Activated naive CD4-positive, alpha-beta T cell treated with anti-CD3 and anti-CD28 coated beads, Interleukin-2, amount 10 ng/mL, durations not matched to agents 7 days and 5 days (primary cell): ENCODE data around the gene MAPK12.

ENCODE experiments used
- CTCF ChIA-PET: fragments of 350-600 bp; sonication (Branson Sonifier 250); formaldehyde crosslinking; loops from one replicate; lab custom pipeline; 2021; ENCODE audit warnings: antibody characterized with exemption; lab: Charles Lee
- DNase-seq: peaks from one replicate; pipeline ENCODE4 v3.0.0-alpha.2; 2020
- H3K27ac Mint-ChIP-seq: one replicate; pipeline ENCODE4 v1.8.0; 2021; ENCODE audit warnings: mild to moderate bottlenecking, moderate library complexity, mixed read lengths
- H3K27me3 Mint-ChIP-seq: one replicate; pipeline ENCODE4 v1.8.0; 2021; ENCODE audit warnings: mild to moderate bottlenecking, mixed read lengths
- H3K36me3 Mint-ChIP-seq: one replicate; pipeline ENCODE4 v1.8.0; 2021; ENCODE audit warnings: mixed read lengths
- H3K4me1 Mint-ChIP-seq: one replicate; pipeline ENCODE4 v1.8.0; 2021; ENCODE audit warnings: mixed read lengths
- H3K4me3 Mint-ChIP-seq: one replicate; pipeline ENCODE4 v1.8.0; 2021; ENCODE audit warnings: mild to moderate bottlenecking, moderate library complexity, mixed read lengths
- H3K9me3 Mint-ChIP-seq: one replicate; pipeline ENCODE4 v1.8.0; 2021; ENCODE audit warnings: mixed read lengths

Gene MAPK12

DNA sequence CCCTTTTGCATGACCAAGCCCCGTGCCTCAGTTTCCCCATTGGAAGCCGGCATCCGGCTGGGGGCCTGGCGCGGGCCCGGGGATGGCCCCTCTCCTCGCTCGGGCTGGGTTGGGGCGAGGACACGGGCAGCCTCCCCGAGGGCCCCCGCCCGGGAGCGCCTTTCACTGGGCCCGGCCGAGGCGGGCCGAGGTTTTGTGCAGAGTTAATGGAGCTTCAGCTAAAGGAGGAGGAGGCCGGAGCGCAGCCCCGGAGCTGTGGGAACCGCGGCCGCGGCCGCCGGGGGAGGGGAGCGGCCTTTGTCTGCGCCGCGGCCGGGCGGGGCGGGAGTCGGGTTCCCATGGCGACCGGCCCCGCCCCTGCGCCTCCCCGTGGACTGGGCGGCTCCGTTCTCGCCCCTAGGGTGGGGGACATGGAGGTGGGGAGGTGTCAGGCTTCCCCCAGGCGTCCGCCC lies 10.1 kb upstream of the MAPK12 start:
- DNase-seq, result peak; percentile 74
- Mint-ChIP-seq H3K4me1 (peaks cover 19% of the 10 kb centered on the region), H3K27ac (no peak overlapping the region), H3K9me3 (no peaks in the 10 kb centered on the region), H3K36me3 (no peaks in the 10 kb centered on the region), H3K4me3 (no peak overlapping the region), H3K27me3 (peaks cover 57% of the 10 kb centered on the region)
- CTCF ChIA-PET, result interaction anchor here (1.2 to 1.6 kb wide), 2 partner anchors 19 to 70 kb away, joined by 7 to 11 read pairs; no protein-coding TSS in a partner anchor

DNA sequence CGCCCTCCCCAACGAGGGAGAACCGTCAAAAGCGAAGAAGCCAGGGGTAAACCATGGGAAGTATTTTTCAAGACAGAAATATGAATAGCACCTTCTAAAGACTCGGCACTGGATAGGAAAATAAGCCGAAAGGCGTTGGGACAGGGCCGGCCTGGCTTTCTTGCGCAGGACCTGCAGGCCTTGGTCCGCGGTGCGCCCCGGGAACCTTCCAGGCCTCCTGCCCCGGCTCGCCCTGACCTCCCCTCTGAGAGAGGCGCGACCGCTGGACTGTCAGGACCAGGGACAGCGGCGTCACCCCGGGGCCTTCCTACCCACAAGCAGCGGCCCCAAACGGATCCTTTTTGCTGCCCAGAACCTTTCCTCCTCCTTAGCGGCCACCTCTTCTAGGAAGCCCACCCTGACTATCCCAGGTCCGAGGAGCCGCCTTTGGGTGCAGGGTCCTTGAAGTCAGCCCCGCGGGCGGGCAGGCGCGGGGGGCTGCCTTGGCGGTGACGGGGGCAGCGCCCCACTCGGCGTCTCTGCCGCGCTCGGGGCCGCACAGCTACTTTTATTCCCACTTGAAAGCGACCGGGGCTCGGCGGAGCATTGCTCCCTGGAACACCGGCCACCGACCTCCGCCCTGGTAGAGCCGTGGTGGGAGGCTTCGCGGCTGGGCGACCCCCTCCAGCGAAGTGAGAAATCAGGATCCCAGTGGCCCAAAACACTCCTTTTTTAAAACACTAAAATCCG lies 9.3 kb upstream of the MAPK12 start:
- no peaks in the 10 kb centered on the region for H3K36me3 Mint-ChIP-seq
- no peaks in the 10 kb centered on the region for H3K9me3 Mint-ChIP-seq
- peak; percentile 85 for DNase-seq
- CTCF ChIA-PET, result no interaction called here
- H3K4me3 Mint-ChIP-seq, result peak overlapping the region; percentile 67
- H3K27me3 Mint-ChIP-seq, result peaks cover 63% of the 10 kb centered on the region
- H3K4me1 Mint-ChIP-seq, result peaks cover 19% of the 10 kb centered on the region
- H3K27ac Mint-ChIP-seq, result peak overlapping the region; percentile 49

DNA sequence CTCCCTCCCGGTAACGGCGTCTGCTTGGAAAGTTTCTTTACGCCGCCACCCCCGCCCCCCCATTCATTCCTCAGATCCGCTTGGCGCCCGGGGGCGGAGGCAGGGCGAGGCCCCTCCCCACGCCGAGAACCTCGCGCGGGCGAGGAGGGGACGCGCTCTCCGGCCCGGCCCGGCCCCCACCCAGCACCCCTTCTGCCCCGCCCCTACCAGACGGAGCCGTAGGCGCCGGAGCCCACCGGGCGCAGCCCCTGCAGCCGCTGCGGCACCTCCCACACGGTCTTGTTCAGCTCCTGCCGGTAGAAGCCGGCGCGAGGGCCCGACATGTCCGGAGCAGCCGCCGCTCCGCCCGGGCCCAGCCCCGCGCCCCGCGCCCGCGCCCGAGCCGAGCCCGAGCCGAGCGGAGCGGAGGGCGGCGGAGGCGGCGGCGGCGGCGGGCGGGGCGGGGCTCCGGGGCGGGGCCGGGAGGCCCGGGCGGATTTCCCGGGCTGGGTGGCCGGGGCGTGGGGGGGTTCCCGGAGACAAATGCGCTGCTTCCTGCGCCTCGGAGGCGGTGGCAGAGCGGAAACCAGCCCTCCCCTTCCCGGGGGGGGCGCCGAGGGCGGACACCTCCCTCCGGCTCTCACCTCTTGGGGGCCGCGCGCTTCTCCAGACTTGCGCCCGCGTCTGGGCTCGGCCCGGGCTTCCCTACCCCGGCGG lies 8.6 kb upstream of the MAPK12 start, which contains the start of gene MAPK11:
MAPK11 (minus strand) TSS at position 411 of the 696 bp plus-strand sequence; CDS start at position 323, 88 bp downstream.
- Mint-ChIP-seq H3K27me3 (peaks cover 66% of the 10 kb centered on the region), H3K4me1 (peaks cover 19% of the 10 kb centered on the region), H3K9me3 (no peaks in the 10 kb centered on the region), H3K27ac (peak within 1 kb of the TSS; percentile 49), H3K36me3 (no peaks in the 10 kb centered on the region), H3K4me3 (peak within 1 kb of the TSS; percentile 67)
- CTCF ChIA-PET, result no interaction called here
- DNase-seq, result peak; percentile 84

DNA sequence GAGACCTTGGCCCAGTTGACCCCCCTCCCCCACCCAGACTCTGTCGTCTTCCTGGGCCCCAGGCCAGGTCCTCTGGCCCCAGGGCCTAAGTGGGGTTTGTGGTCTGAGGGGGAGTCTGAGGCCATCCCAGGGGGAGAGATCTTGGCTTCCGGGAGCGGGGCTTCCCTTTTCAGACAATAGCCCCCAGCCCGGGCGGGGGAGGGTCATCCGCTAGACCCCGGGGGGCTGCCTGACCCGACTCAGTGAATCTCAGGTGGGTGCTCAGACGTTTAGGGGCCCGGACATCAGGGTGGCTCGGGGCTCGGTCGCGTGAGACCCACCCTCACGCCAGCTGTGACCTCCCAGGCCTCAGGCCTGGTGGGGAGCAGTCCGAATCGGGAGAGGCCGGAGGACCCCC lies 8.1 kb upstream of the MAPK12 start:
- Mint-ChIP-seq H3K27ac (no peak overlapping the region), H3K27me3 (peaks cover 68% of the 10 kb centered on the region), H3K4me3 (peak overlapping the region; percentile 67), H3K4me1 (peaks cover 19% of the 10 kb centered on the region), H3K36me3 (no peaks in the 10 kb centered on the region), H3K9me3 (no peaks in the 10 kb centered on the region)
- DNase-seq, result no peak
- CTCF ChIA-PET, result no interaction called here

DNA sequence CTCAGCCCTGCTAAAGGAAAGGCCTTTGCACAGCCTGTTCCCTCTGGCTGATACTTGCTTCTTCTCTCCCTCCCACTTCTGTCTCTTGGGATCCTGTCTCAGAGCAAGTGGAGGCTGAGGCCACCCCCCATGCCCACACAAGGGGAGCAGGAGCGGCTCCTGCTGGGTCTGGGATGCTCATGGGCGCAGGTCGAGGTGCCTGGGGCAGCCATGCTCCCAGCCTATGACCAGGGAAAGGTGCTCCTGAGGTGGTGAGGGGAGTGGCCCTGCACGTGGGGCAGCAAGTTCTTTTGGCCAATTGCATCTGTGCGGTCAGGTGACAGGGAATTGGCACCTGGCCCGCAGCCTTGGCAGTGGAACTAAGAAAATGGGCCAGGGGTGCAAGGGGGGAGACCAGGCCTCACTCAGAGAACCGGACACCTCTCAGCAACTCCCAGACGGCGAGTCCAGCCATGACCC lies 7.2 kb upstream of the MAPK12 start:
- Mint-ChIP-seq H3K27ac (no peak overlapping the region), H3K4me3 (no peak overlapping the region), H3K4me1 (peaks cover 19% of the 10 kb centered on the region), H3K36me3 (no peaks in the 10 kb centered on the region), H3K27me3 (peaks cover 70% of the 10 kb centered on the region), H3K9me3 (no peaks in the 10 kb centered on the region)
- CTCF ChIA-PET, result interaction anchor here (1.5 kb wide), 1 partner anchor 25 kb away, joined by 5 read pairs; no protein-coding TSS in a partner anchor
- no peak for DNase-seq

DNA sequence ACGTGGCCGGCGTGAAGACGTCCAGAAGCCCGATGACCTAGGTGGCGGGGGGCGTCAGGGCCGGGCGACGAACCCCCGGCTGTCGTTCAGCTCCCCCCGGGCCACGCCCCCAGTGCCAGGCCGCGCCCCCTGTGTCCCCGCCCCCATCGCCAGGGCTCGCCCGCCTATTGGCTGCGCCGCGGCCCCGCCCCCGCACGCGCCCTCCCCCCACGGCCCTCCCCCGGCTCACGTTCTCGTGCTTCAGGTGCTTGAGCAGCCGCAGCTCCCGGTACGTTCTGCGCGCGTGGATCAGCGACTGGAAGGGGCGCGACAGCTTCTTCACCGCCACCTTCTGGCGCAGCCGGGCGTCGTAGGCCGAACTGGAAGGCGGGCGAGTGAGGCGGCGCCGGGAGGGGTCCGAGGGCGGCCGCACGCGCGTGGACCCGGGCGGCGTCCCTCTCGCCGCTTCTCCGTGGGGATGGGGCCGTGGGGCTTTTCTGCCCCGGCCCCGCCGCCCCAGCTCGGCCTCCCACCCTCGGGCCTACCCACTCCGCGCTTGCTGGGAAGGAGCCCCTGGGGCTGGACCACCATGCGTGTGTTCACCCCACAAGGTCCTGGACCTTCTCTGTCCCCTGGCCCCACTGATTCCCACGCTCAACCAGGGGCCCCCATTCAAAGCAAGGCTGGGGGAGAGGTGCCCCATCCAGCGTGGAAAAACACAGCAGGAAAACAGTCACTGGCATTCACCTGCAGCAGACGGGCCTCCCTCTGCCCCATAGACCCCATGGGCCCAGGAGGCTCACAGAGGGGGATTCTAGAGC lies 6.3 kb upstream of the MAPK12 start:
- Mint-ChIP-seq H3K36me3 (no peaks in the 10 kb centered on the region), H3K27me3 (peaks cover 70% of the 10 kb centered on the region), H3K27ac (no peak overlapping the region), H3K4me1 (peaks cover 19% of the 10 kb centered on the region), H3K4me3 (no peak overlapping the region), H3K9me3 (no peaks in the 10 kb centered on the region)
- DNase-seq, result peak; percentile 64
- CTCF ChIA-PET, result interaction anchor here (1.0 to 1.5 kb wide), 3 partner anchors 17 to 192 kb away, joined by 3 to 5 read pairs (median 4); partner anchors contain the start of gene HDAC10

DNA sequence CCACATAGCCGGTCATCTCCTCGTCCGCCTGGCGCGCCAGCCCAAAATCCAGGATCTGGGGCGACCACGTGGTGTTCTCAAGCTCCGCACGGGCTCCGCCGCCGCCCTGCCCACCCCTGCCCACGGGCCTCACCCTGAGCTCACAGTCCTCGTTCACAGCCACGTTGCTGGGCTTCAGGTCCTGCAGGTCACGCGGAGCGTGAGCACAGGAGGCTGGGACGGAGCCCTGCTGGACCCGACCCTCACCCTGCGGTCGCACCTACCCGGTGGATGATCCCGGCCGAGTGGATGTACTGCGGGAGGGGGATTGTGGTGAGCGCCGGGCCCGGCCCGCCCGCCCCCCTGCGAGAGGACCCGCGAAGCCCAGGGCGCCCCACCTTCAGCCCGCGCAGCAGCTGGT lies 5.5 kb upstream of the MAPK12 start:
- H3K27me3 Mint-ChIP-seq, result peaks cover 70% of the 10 kb centered on the region
- no peaks in the 10 kb centered on the region for H3K36me3 Mint-ChIP-seq
- CTCF ChIA-PET, result interaction anchor here (1.2 to 1.5 kb wide), 2 partner anchors 23 to 193 kb away, joined by 3 to 5 read pairs; no protein-coding TSS in a partner anchor
- DNase-seq, result no peak
- H3K27ac Mint-ChIP-seq, result no peak overlapping the region
- H3K4me1 Mint-ChIP-seq, result peaks cover 26% of the 10 kb centered on the region
- H3K4me3 Mint-ChIP-seq, result no peak overlapping the region
- H3K9me3 Mint-ChIP-seq, result no peaks in the 10 kb centered on the region

DNA sequence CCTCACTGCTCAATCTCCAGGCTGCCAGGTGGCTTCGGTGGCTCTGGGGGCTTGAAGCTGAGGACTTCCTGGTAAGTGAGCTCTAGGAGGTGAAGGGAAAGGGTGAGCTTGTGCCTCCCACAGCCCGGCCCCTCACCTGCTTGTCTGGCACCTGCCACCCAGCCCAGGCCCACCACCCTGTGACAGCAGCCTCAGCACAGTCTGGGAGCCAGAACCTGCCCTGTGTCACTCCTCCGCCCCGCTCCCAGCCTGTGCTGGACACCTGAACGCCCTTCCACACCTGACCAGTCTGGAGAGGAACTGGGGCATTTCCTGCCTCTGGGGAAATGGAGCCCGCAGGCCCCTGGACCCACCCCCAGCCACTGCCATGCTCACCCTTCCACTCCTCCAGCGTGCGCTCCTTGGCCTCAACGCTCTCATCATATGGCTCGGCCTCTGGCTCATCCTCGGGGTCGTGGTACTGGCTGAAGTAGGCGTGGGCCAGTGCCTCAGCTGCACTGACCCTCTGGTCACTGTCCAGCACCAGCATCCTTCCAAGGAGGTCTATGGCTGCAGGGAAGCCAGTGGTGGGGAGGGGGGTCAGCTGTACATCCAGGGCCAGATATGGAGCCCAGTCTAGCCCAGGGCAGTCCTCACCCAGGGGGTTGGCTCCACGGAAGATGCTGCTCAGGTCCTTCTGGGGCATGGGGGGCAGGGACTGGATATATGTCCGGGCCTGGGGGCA lies 3.6 kb upstream of the MAPK12 start:
- H3K27me3 Mint-ChIP-seq, result peaks cover 70% of the 10 kb centered on the region

DNA sequence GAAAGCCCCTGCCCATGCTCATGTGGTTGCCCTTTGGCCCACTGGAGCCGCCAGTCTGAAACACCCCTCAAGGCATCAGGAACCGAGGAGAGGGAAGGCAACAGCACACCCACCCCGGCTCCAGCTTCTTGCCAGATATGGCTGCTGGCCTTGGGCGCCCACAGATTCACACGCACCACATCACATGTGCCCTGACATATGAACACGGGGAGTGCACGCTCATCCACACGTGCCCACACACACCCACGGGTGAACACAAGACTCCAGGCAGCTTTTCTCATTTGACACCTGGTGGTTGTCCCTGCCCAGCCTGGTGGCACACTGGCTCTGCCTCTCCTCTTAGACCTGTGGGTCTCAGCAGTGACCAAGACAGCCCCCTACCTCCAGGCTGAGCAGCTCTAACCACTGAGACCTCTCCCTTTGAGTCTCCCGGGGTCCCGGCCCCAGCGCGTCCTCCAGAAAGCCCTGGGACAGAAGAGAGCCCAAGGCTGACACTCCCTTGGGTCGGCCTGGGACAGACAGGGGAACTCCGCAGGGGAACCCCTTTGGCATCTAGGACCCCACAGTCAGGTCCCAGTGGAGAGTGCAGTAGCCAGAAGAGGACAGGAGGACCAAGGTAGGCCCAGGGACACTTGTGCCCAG lies 2.7 kb upstream of the MAPK12 start:
- Mint-ChIP-seq H3K4me3 (no peak overlapping the region), H3K9me3 (no peaks in the 10 kb centered on the region), H3K27me3 (peaks cover 75% of the 10 kb centered on the region), H3K36me3 (no peaks in the 10 kb centered on the region), H3K4me1 (peaks cover 17% of the 10 kb centered on the region), H3K27ac (no peak overlapping the region)
- DNase-seq, result no peak
- CTCF ChIA-PET, result interaction anchor here (1.0 to 2.1 kb wide), 2 partner anchors 11 to 77 kb away, joined by 3 to 7 read pairs; no protein-coding TSS in a partner anchor

More for the DNA sequence above, 3.6 kb upstream of the MAPK12 start:
- H3K4me3 Mint-ChIP-seq, result no peak overlapping the region
- DNase-seq, result no peak
- H3K36me3 Mint-ChIP-seq, result no peaks in the 10 kb centered on the region
- no peaks in the 10 kb centered on the region for H3K9me3 Mint-ChIP-seq
- H3K27ac Mint-ChIP-seq, result no peak overlapping the region
- CTCF ChIA-PET, result interaction anchor here (1.0 kb wide), 1 partner anchor 76 kb away, joined by 3 read pairs; no protein-coding TSS in a partner anchor
- H3K4me1 Mint-ChIP-seq, result peaks cover 20% of the 10 kb centered on the region

DNA sequence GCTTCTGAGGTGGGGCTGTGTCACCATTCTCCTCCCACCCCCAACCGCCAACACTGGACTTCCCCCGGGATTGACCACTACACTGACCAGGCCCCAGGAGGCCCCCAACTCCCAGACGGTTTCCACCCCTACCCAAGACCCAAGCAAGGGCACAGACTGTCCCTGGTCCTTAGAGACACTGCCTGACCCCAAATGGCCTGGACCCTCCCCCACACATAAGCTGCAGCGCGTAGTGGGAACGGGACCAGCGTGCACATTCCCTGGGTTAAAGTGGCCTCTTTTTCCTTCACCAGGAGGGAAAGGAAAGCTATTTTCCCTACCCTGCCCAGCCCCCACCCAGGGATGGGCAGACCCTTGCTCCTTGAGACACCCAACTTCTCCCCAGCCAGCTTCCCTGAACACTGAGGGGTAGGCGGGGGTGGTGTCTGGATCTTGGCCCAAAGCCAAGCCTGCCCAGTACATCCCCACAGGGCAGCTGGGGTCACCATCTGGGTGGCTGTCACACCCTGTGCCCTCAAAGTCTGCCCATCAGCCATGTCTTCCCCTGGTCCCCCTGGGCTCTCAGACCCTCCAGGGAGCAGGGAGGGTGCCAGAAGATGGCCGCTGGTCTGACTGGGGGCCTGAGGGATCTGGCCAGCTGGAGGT lies 1.6 kb upstream of the MAPK12 start:
- Mint-ChIP-seq H3K4me1 (peaks cover 9% of the 10 kb centered on the region), H3K27me3 (peaks cover 74% of the 10 kb centered on the region), H3K9me3 (no peaks in the 10 kb centered on the region), H3K4me3 (no peak overlapping the region), H3K36me3 (no peaks in the 10 kb centered on the region), H3K27ac (no peak overlapping the region)
- CTCF ChIA-PET, result interaction anchor here (1.1 to 2.1 kb wide), 3 partner anchors 10 to 79 kb away, joined by 4 to 7 read pairs (median 5); partner anchors contain the start of gene HDAC10
- DNase-seq, result no peak

DNA sequence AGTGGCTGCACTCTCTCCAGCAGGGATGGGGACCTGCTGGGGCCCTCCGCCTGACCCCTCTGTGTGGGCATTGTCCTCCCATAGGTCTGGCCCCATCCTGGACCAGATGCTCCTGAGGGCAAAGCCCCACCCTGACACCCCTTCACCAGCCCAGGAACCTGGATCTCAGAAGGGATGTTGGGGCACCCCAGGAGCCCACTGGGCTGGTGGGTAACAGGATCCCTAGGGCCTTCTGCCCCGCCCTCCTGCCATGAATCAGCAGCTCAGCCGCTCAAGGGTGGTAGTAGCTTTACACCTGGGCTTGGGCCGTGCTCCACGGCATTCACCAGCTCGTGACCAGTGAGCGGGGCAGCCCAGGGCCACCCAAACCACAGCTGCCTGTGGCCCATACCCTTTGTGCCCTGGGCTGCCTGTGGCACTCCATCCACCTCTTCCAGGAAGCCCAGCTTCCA lies 1.0 kb upstream of the MAPK12 start:
- H3K27me3 Mint-ChIP-seq, result peaks cover 73% of the 10 kb centered on the region
- no peak overlapping the region for H3K27ac Mint-ChIP-seq
- CTCF ChIA-PET, result interaction anchor here (1.1 to 2.1 kb wide), 3 partner anchors 10 to 80 kb away, joined by 4 to 7 read pairs (median 5); partner anchors contain the start of gene HDAC10
- peak overlapping the region; percentile 56 for H3K4me3 Mint-ChIP-seq
- no peaks in the 10 kb centered on the region for H3K36me3 Mint-ChIP-seq
- DNase-seq, result no peak
- H3K9me3 Mint-ChIP-seq, result no peaks in the 10 kb centered on the region
- H3K4me1 Mint-ChIP-seq, result peaks cover 7% of the 10 kb centered on the region
